ENCODE measurements around the gene LTO1.

- TF ChIP-seq CTCF (IDR thresholded peaks at IDR 0.05; ENCODE audit: low read depth, low read length) = no peak
- TF ChIP-seq POLR2A (IDR thresholded peaks at IDR 0.05; ENCODE audit: extremely low read depth, insufficient read length) = no peak
- TF ChIP-seq, protein P1, sequence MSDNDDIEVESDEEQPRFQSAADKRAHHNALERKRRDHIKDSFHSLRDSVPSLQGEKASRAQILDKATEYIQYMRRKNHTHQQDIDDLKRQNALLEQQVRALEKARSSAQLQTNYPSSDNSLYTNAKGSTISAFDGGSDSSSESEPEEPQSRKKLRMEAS (IDR thresholded peaks at IDR 0.05; ENCODE audit: low read depth, low read length) = no peak
- no peak for TF ChIP-seq MYC (IDR thresholded peaks at IDR 0.05; ENCODE audit: low read depth, low read length)
These were observed 54.4 kb downstream of the LTO1 start for GRCh38 chr11:69620683-69621290.
